GM23338 (cell line): ENCODE results near the gene HSPA12B. TPM values are rescaled to one million over a fixed set of nuclear protein-coding genes. Genes with fewer than 3 reads are reported as not detected.

Source experiments
- ATAC-seq: fragments of 200-7000 bp; cut with Tn5 transposase; 3 replicates; pipeline ENCODE4 v1.9.1; 2020
- DNase-seq: peaks from one replicate; pipeline ENCODE4 v3.0.0-alpha.2; 2015; ENCODE audit warnings: low spot score
- H2AFZ ChIP-seq: fragments of 200-600 bp; sonication (generic); 2 replicates; pipeline ENCODE4 v1.8.0; 2016; ENCODE audit warnings: antibody characterized with exemption, mild to moderate bottlenecking, moderate library complexity
- H3F3A ChIP-seq: fragments of 200-600 bp; sonication (generic); replicated peaks from 2 replicates; pipeline ENCODE4 v1.8.0; 2017; ENCODE audit warnings: antibody characterized with exemption, mixed run types, low read depth
- H3K27ac ChIP-seq: fragments of 200-600 bp; sonication (generic); 2 replicates; pipeline ENCODE4 v1.6.1; 2016; ENCODE audit warnings: low read depth
- H3K27me3 ChIP-seq: fragments of 200-600 bp; sonication (generic); 2 replicates; pipeline ENCODE4 v1.8.0; 2016; ENCODE audit warnings: mild to moderate bottlenecking, mixed run types, moderate library complexity; ENCODE audit not compliant: insufficient read depth
- H3K36me3 ChIP-seq: fragments of 200-600 bp; sonication (generic); 2 replicates; pipeline ENCODE4 v1.8.0; 2016; ENCODE audit warnings: mild to moderate bottlenecking; ENCODE audit not compliant: insufficient read depth
- H3K4me1 ChIP-seq: fragments of 200-600 bp; sonication (generic); 2 replicates; pipeline ENCODE4 v1.8.0; 2016; ENCODE audit warnings: mild to moderate bottlenecking, moderate library complexity; ENCODE audit not compliant: insufficient read depth
- H3K4me2 ChIP-seq: fragments of 200-600 bp; sonication (generic); 2 replicates; pipeline ENCODE4 v1.7.1; 2017; ENCODE audit warnings: mixed run types
- H3K4me3 ChIP-seq: fragments of 200-600 bp; sonication (generic); 2 replicates; pipeline ENCODE4 v1.6.1; 2016; ENCODE audit warnings: mixed run types
- H3K79me2 ChIP-seq: fragments of 200-600 bp; sonication (generic); replicated peaks from 2 replicates; pipeline ENCODE4 v1.8.0; 2017; ENCODE audit warnings: mild to moderate bottlenecking; ENCODE audit not compliant: insufficient read depth
- H3K9me2 ChIP-seq: fragments of 200-600 bp; sonication (generic); 2 replicates; pipeline ENCODE4 v1.8.0; 2017; ENCODE audit not compliant: insufficient read depth
- H4K20me1 ChIP-seq: fragments of 200-600 bp; sonication (generic); replicated peaks from 2 replicates; pipeline ENCODE4 v1.8.0; 2017; ENCODE audit warnings: mild to moderate bottlenecking; ENCODE audit not compliant: insufficient read depth
- H3K27ac Mint-ChIP-seq: 2 replicates; pipeline ENCODE4 v1.8.0; 2020; ENCODE audit warnings: inconsistent platforms, mild to moderate bottlenecking, moderate library complexity, mixed read lengths
- H3K27me3 Mint-ChIP-seq: 3 replicates; pipeline ENCODE4 v1.8.0; 2022; ENCODE audit warnings: low read depth, mild to moderate bottlenecking, moderate library complexity, mixed read lengths, inconsistent platforms; ENCODE audit not compliant: insufficient read depth, poor library complexity
- H3K36me3 Mint-ChIP-seq: 3 replicates; pipeline ENCODE4 v1.8.0; 2021; ENCODE audit warnings: low read depth, mild to moderate bottlenecking, inconsistent platforms, moderate library complexity, mixed read lengths
- H3K4me1 Mint-ChIP-seq: 3 replicates; pipeline ENCODE4 v1.8.0; 2020; ENCODE audit warnings: mild to moderate bottlenecking, inconsistent platforms, mixed read lengths
- H3K4me3 Mint-ChIP-seq: 3 replicates; pipeline ENCODE4 v1.8.0; 2021; ENCODE audit warnings: moderate library complexity, mild to moderate bottlenecking, inconsistent platforms, mixed read lengths
- H3K9me3 Mint-ChIP-seq: 3 replicates; pipeline ENCODE4 v1.8.0; 2020; ENCODE audit warnings: moderate library complexity, mild to moderate bottlenecking, inconsistent platforms, mixed read lengths
- CREB1 ChIP-seq: fragments of 250-450 bp; sonication (Bioruptor Pico); IDR thresholded peaks from 2 replicates; pipeline ENCODE4 v1.5.0; 2020; ENCODE audit warnings: low read depth, mild to moderate bottlenecking, moderate library complexity
- CTCF ChIP-seq, 2 experiments: fragments of 200-600 bp in 1 of 2; sonication (generic) in 1 of 2; conservative IDR thresholded peaks; 2 replicates each; pipeline versions ENCODE4 v1.5.1 to v1.6.1; 2016 to 2017; ENCODE audit warnings: antibody characterized with exemption in 2 of 2, low read depth in 2 of 2, mild to moderate bottlenecking in 2 of 2, moderate library complexity in 1 of 2
- EZH2 ChIP-seq: fragments of 200-600 bp; sonication (generic); IDR thresholded peaks from one replicate; pipeline ENCODE4 v1.8.0; 2017; ENCODE audit warnings: antibody characterized with exemption, mild to moderate bottlenecking, low read depth; ENCODE audit not compliant: unreplicated experiment
- EZH2phosphoT487 ChIP-seq: fragments of 200-600 bp; sonication (generic); IDR thresholded peaks from one replicate; pipeline ENCODE4 v1.8.1; 2018; ENCODE audit warnings: antibody characterized with exemption; ENCODE audit not compliant: unreplicated experiment
- JUNB ChIP-seq: IDR thresholded peaks from one replicate; pipeline ENCODE4 v1.6.1; 2016; ENCODE audit warnings: antibody characterized with exemption; ENCODE audit not compliant: unreplicated experiment
- POLR2AphosphoS5 ChIP-seq: IDR thresholded peaks from 2 replicates; pipeline ENCODE4 v1.6.1; 2016; ENCODE audit warnings: antibody characterized with exemption, low read depth
- REST ChIP-seq: IDR thresholded peaks from one replicate; pipeline ENCODE4 v1.6.1; 2018; ENCODE audit warnings: antibody characterized with exemption; ENCODE audit not compliant: unreplicated experiment
- STAT1 ChIP-seq: IDR thresholded peaks from one replicate; pipeline ENCODE4 v1.6.1; 2016; ENCODE audit warnings: antibody characterized with exemption; ENCODE audit not compliant: unreplicated experiment
- ZNF114 ChIP-seq: fragments of 250-450 bp; sonication (Bioruptor Pico); IDR thresholded peaks from 2 replicates; pipeline ENCODE4 v1.5.0; 2020; ENCODE audit warnings: mild to moderate bottlenecking, moderate library complexity
- ZNF331 ChIP-seq: fragments of 250-450 bp; sonication (Bioruptor Pico); IDR thresholded peaks from 2 replicates; pipeline ENCODE4 v1.5.0; 2020; ENCODE audit warnings: low read depth, mild to moderate bottlenecking, moderate library complexity
- polyA plus RNA-seq: library from polyadenylated mRNA; unstranded; fragments of >200 nt; fragmentation: Nextera tagmentation; extraction: Ambion mirVana; gene quantifications from 2 replicates; pipeline ENCODE4 v1.2.1, GENCODE V29; 2016
- total RNA-seq: library from RNA; depleted of rRNA; stranded (reverse); fragments of >200 nt; shearing (Covaris generic); gene quantifications from 2 replicates; pipeline ENCODE4 v1.2.3, GENCODE V29; 2014

HSPA12B gene
- total and polyA plus RNA-seq, 2 experiments from 2014 or later = 2.8 to 6.5 TPM

GRCh38 chr20:3755814-3756480 lies 23.5 kb downstream of the HSPA12B start (continued):
- TF ChIP-seq CTCF (conservative IDR thresholded peaks at IDR 0.05; ENCODE audit: low read depth in 2 of 2) (no peak), REST (no peak), STAT1 (no peak), JUNB (no peak), EZH2phosphoT487 (no peak), ZNF331 (CRISPR knock-in tag) (no peak), ZNF114 (CRISPR knock-in tag) (no peak), CREB1 (CRISPR knock-in tag) (no peak)

- peaks cover 7% of the 10 kb centered on the region for H3F3A ChIP-seq
- H3K27me3 Mint-ChIP-seq = peaks cover 20% of the 10 kb centered on the region
- H3K4me2 ChIP-seq = no peak overlapping the region
- no peaks in the 10 kb centered on the region for H3K9me2 ChIP-seq
- no peak overlapping the region for H3K27ac Mint-ChIP-seq
- peaks cover 12% of the 10 kb centered on the region; the same call in 1 of the 2 replicates for H3K79me2 ChIP-seq
- no peaks in the 10 kb centered on the region for H3K27me3 ChIP-seq
- no peak overlapping the region for H3K4me3 Mint-ChIP-seq
- peaks cover 7% of the 10 kb centered on the region; the same call in 1 of the 2 replicates for H3K36me3 ChIP-seq
- H3K9me3 Mint-ChIP-seq = no peaks in the 10 kb centered on the region
- no peak overlapping the region for H3K4me3 ChIP-seq
- ATAC-seq = no peak
- H3K36me3 Mint-ChIP-seq = peaks cover 22% of the 10 kb centered on the region
- H3K4me1 Mint-ChIP-seq = peaks cover 7% of the 10 kb centered on the region
- H3K4me1 ChIP-seq = peaks cover 17% of the 10 kb centered on the region
- no peak overlapping the region for H2AFZ ChIP-seq
- no peak for TF ChIP-seq STAT1
- no peak for TF ChIP-seq REST
- no peak for TF ChIP-seq EZH2
- no peak for TF ChIP-seq POLR2AphosphoS5
- TF ChIP-seq ZNF331 (CRISPR knock-in tag) = no peak
- H3K27ac ChIP-seq = no peak overlapping the region
- no peak for DNase-seq
- peaks cover 18% of the 10 kb centered on the region for H4K20me1 ChIP-seq
Measured at GRCh38 chr20:3757268-3757667, 24.8 kb downstream of the HSPA12B start.
